HFF-Myc (cell line): Measurements from ENCODE around the gene IL12RB2.

Experiments
- DNase-seq: peaks from one replicate; pipeline ENCODE4 v3.0.0-alpha.2; 2011; ENCODE audit warnings: low read depth; ENCODE audit errors: extremely low read depth
- H3K4me3 ChIP-seq: replicated peaks from 2 replicates; pipeline ENCODE4 v1.5.1; 2011; ENCODE audit warnings: low read depth, mild to moderate bottlenecking, control low read depth, low read length
- CTCF ChIP-seq: IDR thresholded peaks from 2 replicates; pipeline ENCODE4 v1.5.1; 2012; ENCODE audit warnings: mild to moderate bottlenecking, low read depth, low read length, control low read depth; ENCODE audit errors: missing control alignments

Gene IL12RB2

GRCh38 chr1:67290236-67290635 is 17.4 kb upstream of the IL12RB2 start:
- TF ChIP-seq CTCF = no peak
- no peak for DNase-seq

GRCh38 chr1:67294836-67295617 is 12.6 kb upstream of the IL12RB2 start:
- no peak for TF ChIP-seq CTCF
- H3K4me3 ChIP-seq = no peak overlapping the region
- DNase-seq = no peak

More at GRCh38 chr1:67290236-67290635, 17.4 kb upstream of the IL12RB2 start:
- H3K4me3 ChIP-seq = no peak overlapping the region

GRCh38 chr1:67298762-67299161 is 8.9 kb upstream of the IL12RB2 start:
- no peak for TF ChIP-seq CTCF
- no peak overlapping the region for H3K4me3 ChIP-seq
- DNase-seq = no peak

GRCh38 chr1:67299296-67299695 is 8.4 kb upstream of the IL12RB2 start:
- DNase-seq = no peak
- TF ChIP-seq CTCF = no peak

GRCh38 chr1:67300561-67300960 is 7.1 kb upstream of the IL12RB2 start:
- TF ChIP-seq CTCF = no peak
- no peak for DNase-seq
- H3K4me3 ChIP-seq = no peak overlapping the region

More at GRCh38 chr1:67299296-67299695, 8.4 kb upstream of the IL12RB2 start:
- no peak overlapping the region for H3K4me3 ChIP-seq

GRCh38 chr1:67304023-67304422 is 3.6 kb upstream of the IL12RB2 start:
- DNase-seq = no peak
- H3K4me3 ChIP-seq = no peak overlapping the region
- TF ChIP-seq CTCF = no peak
